RWPE1 (cell line): ENCODE measurements around the gene RASSF5.

Source experiments
- CTCF ChIA-PET: fragments of 350-600 bp; sonication (Branson Sonifier 250); formaldehyde crosslinking; extraction: SDS; loops from one replicate; lab custom pipeline; 2021; lab: Yijun Ruan, JAX
- POLR2A ChIA-PET: fragments of 400-600 bp; formaldehyde crosslinking; extraction: SDS; loops from one replicate; lab custom pipeline; 2020; ENCODE audit warnings: antibody characterized with exemption; ENCODE audit not compliant: low non-redundant PET; lab: Yijun Ruan, JAX
- DNase-seq: peaks from one replicate; pipeline ENCODE4 v3.0.0; 2012; ENCODE audit warnings: low spot score
- H3K27ac ChIP-seq: fragments of 450-650 bp; 2 replicates; pipeline ENCODE4 v1.5.1; 2017
- CTCF ChIP-seq: fragments of 450-650 bp; conservative IDR thresholded peaks from 2 replicates; pipeline ENCODE4 v1.5.1; 2017; ENCODE audit warnings: low read depth, mild to moderate bottlenecking

The RASSF5 gene

GRCh38 chr1:206573319-206573718 is 66.0 kb downstream of the RASSF5 start:
- ChIA-PET CTCF (interaction anchor here (1.2 to 1.5 kb wide), 3 partner anchors 67 to 94 kb away, joined by 4 to 5 read pairs (median 4); no protein-coding TSS in a partner anchor), POLR2A (no interaction called here)
- TF ChIP-seq CTCF, result no peak
- no peak for DNase-seq
- H3K27ac ChIP-seq, result no peak overlapping the region

GRCh38 chr1:206573762-206574161 is 66.4 kb downstream of the RASSF5 start:
- ChIA-PET POLR2A (no interaction called here), CTCF (interaction anchor here (1.2 to 2.5 kb wide), 4 partner anchors 10 to 94 kb away, joined by 4 to 10 read pairs (median 4); no protein-coding TSS in a partner anchor)
- no peak overlapping the region for H3K27ac ChIP-seq
- no peak for DNase-seq
- no peak for TF ChIP-seq CTCF

- peak overlapping the region; percentile 23; the same call in 1 of the 2 replicates for H3K27ac ChIP-seq
- DNase-seq, result no peak
- TF ChIP-seq CTCF, result no peak
- ChIA-PET POLR2A (interaction anchor here (1.1 kb wide), 1 partner anchor 24 kb away, joined by 3 read pairs; no protein-coding TSS in a partner anchor), CTCF (interaction anchor here (0.6 to 5.0 kb wide), 7 partner anchors 9 to 342 kb away, joined by 3 to 18 read pairs (median 5); no protein-coding TSS in a partner anchor)
These were observed 68.0 kb downstream of the RASSF5 start for GRCh38 chr1:206575165-206575893.

- TF ChIP-seq CTCF, result no peak
- POLR2A ChIA-PET, result interaction anchor here (1.1 kb wide), 1 partner anchor 25 kb away, joined by 3 read pairs; no protein-coding TSS in a partner anchor
- no peak overlapping the region for H3K27ac ChIP-seq
- CTCF ChIA-PET, result interaction anchor here (0.7 to 5.0 kb wide), 6 partner anchors 8 to 106 kb away, joined by 3 to 18 read pairs (median 4); partner anchors contain the start of gene IKBKE
- DNase-seq, result no peak
These were observed 68.8 kb downstream of the RASSF5 start for GRCh38 chr1:206575894-206576737.

- ChIA-PET CTCF (interaction anchor here (0.6 to 5.0 kb wide), 5 partner anchors 9 to 152 kb away, joined by 3 to 18 read pairs (median 4); no protein-coding TSS in a partner anchor), POLR2A (no interaction called here)
- no peak for DNase-seq
- H3K27ac ChIP-seq, result no peak overlapping the region
- no peak for TF ChIP-seq CTCF
These were observed 70.3 kb downstream of the RASSF5 start for GRCh38 chr1:206577626-206578025.
